Neuron (in vitro differentiated cells): ENCODE measurements around the gene GPR137B.

ENCODE experiments used
- H2AFZ ChIP-seq: one replicate; pipeline ENCODE4 v1.6.1; 2013; ENCODE audit warnings: low read depth, mild to moderate bottlenecking, inconsistent platforms, low read length, moderate library complexity
- H3K27me3 ChIP-seq: one replicate; pipeline ENCODE4 v1.6.1; 2013; ENCODE audit warnings: low read length; ENCODE audit not compliant: insufficient read depth
- H3K36me3 ChIP-seq: one replicate; pipeline ENCODE4 v1.6.1; 2013; ENCODE audit warnings: low read length; ENCODE audit not compliant: insufficient read depth
- H3K4me1 ChIP-seq: one replicate; pipeline ENCODE4 v1.6.1; 2013; ENCODE audit warnings: low read length; ENCODE audit not compliant: insufficient read depth
- H3K4me3 ChIP-seq: 2 replicates; pipeline ENCODE4 v1.5.1; 2013; ENCODE audit warnings: mild to moderate bottlenecking, low read length, moderate library complexity
- H3K9me3 ChIP-seq: one replicate; pipeline ENCODE4 v1.6.1; 2013; ENCODE audit warnings: low read length

Gene GPR137B

GRCh38 chr1:236214761-236215160 is 72.4 kb downstream of the GPR137B start:
- H3K9me3 ChIP-seq = no peaks in the 10 kb centered on the region
- H2AFZ ChIP-seq = no peak overlapping the region
- H3K27me3 ChIP-seq = no peaks in the 10 kb centered on the region
- no peak overlapping the region for H3K4me3 ChIP-seq
- H3K36me3 ChIP-seq = no peaks in the 10 kb centered on the region
- H3K4me1 ChIP-seq = no peaks in the 10 kb centered on the region

GRCh38 chr1:236220473-236220872 is 78.1 kb downstream of the GPR137B start:
- no peaks in the 10 kb centered on the region for H3K4me1 ChIP-seq
- H3K4me3 ChIP-seq = no peak overlapping the region
- no peaks in the 10 kb centered on the region for H3K27me3 ChIP-seq
- H3K36me3 ChIP-seq = no peaks in the 10 kb centered on the region
- no peaks in the 10 kb centered on the region for H3K9me3 ChIP-seq
- H2AFZ ChIP-seq = no peak overlapping the region

GRCh38 chr1:236222632-236223031 is 80.3 kb downstream of the GPR137B start:
- no peaks in the 10 kb centered on the region for H3K4me1 ChIP-seq
- H3K27me3 ChIP-seq = no peaks in the 10 kb centered on the region
- H3K4me3 ChIP-seq = no peak overlapping the region
- no peaks in the 10 kb centered on the region for H3K36me3 ChIP-seq
- H2AFZ ChIP-seq = no peak overlapping the region
- no peaks in the 10 kb centered on the region for H3K9me3 ChIP-seq

- Histone ChIP-seq H3K4me1 (no peaks in the 10 kb centered on the region), H3K27me3 (no peaks in the 10 kb centered on the region)
Measured at GRCh38 chr1:236228411-236228810, 86.1 kb downstream of the GPR137B start.

GRCh38 chr1:236235116-236235515 is 92.8 kb downstream of the GPR137B start:
- H3K4me1 ChIP-seq = no peaks in the 10 kb centered on the region
- H3K27me3 ChIP-seq = no peaks in the 10 kb centered on the region
- no peaks in the 10 kb centered on the region for H3K36me3 ChIP-seq
- H3K4me3 ChIP-seq = no peak overlapping the region
- H2AFZ ChIP-seq = no peak overlapping the region
- no peaks in the 10 kb centered on the region for H3K9me3 ChIP-seq

More at GRCh38 chr1:236228411-236228810, 86.1 kb downstream of the GPR137B start:
- H3K36me3 ChIP-seq = no peaks in the 10 kb centered on the region
- H3K4me3 ChIP-seq = no peak overlapping the region
- H3K9me3 ChIP-seq = no peaks in the 10 kb centered on the region
- no peak overlapping the region for H2AFZ ChIP-seq

- Histone ChIP-seq H3K27me3 (no peaks in the 10 kb centered on the region), H3K4me3 (no peak overlapping the region), H2AFZ (no peak overlapping the region), H3K4me1 (no peaks in the 10 kb centered on the region), H3K9me3 (no peaks in the 10 kb centered on the region), H3K36me3 (no peaks in the 10 kb centered on the region)
Measured at GRCh38 chr1:236239092-236239585, 96.8 kb downstream of the GPR137B start.

GRCh38 chr1:236240675-236241074 is 98.3 kb downstream of the GPR137B start:
- H3K36me3 ChIP-seq = no peaks in the 10 kb centered on the region
- no peak overlapping the region for H3K4me3 ChIP-seq
- H2AFZ ChIP-seq = no peak overlapping the region
- no peaks in the 10 kb centered on the region for H3K27me3 ChIP-seq
- no peaks in the 10 kb centered on the region for H3K9me3 ChIP-seq
- H3K4me1 ChIP-seq = no peaks in the 10 kb centered on the region

- Histone ChIP-seq H2AFZ (no peak overlapping the region), H3K36me3 (no peaks in the 10 kb centered on the region), H3K4me1 (no peaks in the 10 kb centered on the region), H3K4me3 (no peak overlapping the region), H3K9me3 (no peaks in the 10 kb centered on the region), H3K27me3 (no peaks in the 10 kb centered on the region)
Measured at GRCh38 chr1:236242568-236242967, 100.2 kb downstream of the GPR137B start.

- no peaks in the 10 kb centered on the region for H3K9me3 ChIP-seq
Measured at GRCh38 chr1:236247286-236247685, 104.9 kb downstream of the GPR137B start.

GRCh38 chr1:236251587-236251986 is 109.2 kb downstream of the GPR137B start:
- no peaks in the 10 kb centered on the region for H3K4me1 ChIP-seq
- no peaks in the 10 kb centered on the region for H3K27me3 ChIP-seq
- H2AFZ ChIP-seq = no peak overlapping the region
- no peak overlapping the region for H3K4me3 ChIP-seq
- H3K36me3 ChIP-seq = no peaks in the 10 kb centered on the region
- no peaks in the 10 kb centered on the region for H3K9me3 ChIP-seq

More at GRCh38 chr1:236247286-236247685, 104.9 kb downstream of the GPR137B start:
- no peak overlapping the region for H3K4me3 ChIP-seq
- no peaks in the 10 kb centered on the region for H3K4me1 ChIP-seq
- no peaks in the 10 kb centered on the region for H3K27me3 ChIP-seq
- no peaks in the 10 kb centered on the region for H3K36me3 ChIP-seq
- H2AFZ ChIP-seq = no peak overlapping the region

- no peak overlapping the region for H3K4me3 ChIP-seq
Measured at GRCh38 chr1:236253119-236253518, 110.8 kb downstream of the GPR137B start.

GRCh38 chr1:236253918-236254637 is 111.7 kb downstream of the GPR137B start:
- no peaks in the 10 kb centered on the region for H3K4me1 ChIP-seq
- H3K9me3 ChIP-seq = no peaks in the 10 kb centered on the region

More at GRCh38 chr1:236253119-236253518, 110.8 kb downstream of the GPR137B start:
- no peaks in the 10 kb centered on the region for H3K9me3 ChIP-seq
- no peaks in the 10 kb centered on the region for H3K36me3 ChIP-seq
- no peaks in the 10 kb centered on the region for H3K4me1 ChIP-seq
- H3K27me3 ChIP-seq = no peaks in the 10 kb centered on the region
- H2AFZ ChIP-seq = no peak overlapping the region

GRCh38 chr1:236257216-236257615 is 114.9 kb downstream of the GPR137B start:
- Histone ChIP-seq H3K4me1 (no peaks in the 10 kb centered on the region), H3K36me3 (no peaks in the 10 kb centered on the region), H2AFZ (no peak overlapping the region), H3K4me3 (no peak overlapping the region), H3K9me3 (peaks cover 2% of the 10 kb centered on the region), H3K27me3 (no peaks in the 10 kb centered on the region)

More at GRCh38 chr1:236253918-236254637, 111.7 kb downstream of the GPR137B start:
- Histone ChIP-seq H2AFZ (no peak overlapping the region), H3K36me3 (no peaks in the 10 kb centered on the region), H3K27me3 (no peaks in the 10 kb centered on the region), H3K4me3 (no peak overlapping the region)
